ENCODE results near the gene ULBP2. TPM values are rescaled to one million over a fixed set of nuclear protein-coding genes. Genes with fewer than 3 reads are reported as not detected.

ULBP2 gene
- total RNA-seq, 1 experiment from 2014 or later, result 0.13 TPM

DNA sequence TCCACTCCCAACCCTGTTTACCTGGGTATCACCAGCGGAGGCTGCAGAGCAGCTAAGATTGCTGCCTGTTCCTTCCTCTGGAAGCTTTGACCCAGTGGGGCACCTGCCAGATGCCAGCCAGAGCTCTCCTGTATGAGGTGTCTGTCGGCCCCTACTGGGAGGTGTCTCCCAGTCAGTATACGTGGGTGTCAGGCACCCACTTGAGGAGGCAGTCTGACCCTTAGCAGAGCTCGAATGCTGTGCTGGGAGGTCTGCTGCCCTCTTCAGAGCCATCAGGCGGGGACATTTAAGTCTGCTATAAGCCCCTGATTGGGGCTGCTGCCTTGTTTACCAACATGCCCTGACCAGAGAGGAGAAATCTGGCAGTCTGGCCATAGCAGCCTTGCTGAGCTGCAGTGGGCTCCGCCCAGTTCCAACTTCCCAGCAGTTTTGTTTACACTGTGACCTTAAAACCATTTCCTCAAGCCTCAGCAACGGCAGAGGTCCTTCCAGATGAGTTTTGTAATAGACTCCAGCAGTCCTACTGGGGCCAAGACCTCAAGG is 46.7 kb upstream of the ULBP2 start (continued):
- TF ChIP-seq, protein P1, sequence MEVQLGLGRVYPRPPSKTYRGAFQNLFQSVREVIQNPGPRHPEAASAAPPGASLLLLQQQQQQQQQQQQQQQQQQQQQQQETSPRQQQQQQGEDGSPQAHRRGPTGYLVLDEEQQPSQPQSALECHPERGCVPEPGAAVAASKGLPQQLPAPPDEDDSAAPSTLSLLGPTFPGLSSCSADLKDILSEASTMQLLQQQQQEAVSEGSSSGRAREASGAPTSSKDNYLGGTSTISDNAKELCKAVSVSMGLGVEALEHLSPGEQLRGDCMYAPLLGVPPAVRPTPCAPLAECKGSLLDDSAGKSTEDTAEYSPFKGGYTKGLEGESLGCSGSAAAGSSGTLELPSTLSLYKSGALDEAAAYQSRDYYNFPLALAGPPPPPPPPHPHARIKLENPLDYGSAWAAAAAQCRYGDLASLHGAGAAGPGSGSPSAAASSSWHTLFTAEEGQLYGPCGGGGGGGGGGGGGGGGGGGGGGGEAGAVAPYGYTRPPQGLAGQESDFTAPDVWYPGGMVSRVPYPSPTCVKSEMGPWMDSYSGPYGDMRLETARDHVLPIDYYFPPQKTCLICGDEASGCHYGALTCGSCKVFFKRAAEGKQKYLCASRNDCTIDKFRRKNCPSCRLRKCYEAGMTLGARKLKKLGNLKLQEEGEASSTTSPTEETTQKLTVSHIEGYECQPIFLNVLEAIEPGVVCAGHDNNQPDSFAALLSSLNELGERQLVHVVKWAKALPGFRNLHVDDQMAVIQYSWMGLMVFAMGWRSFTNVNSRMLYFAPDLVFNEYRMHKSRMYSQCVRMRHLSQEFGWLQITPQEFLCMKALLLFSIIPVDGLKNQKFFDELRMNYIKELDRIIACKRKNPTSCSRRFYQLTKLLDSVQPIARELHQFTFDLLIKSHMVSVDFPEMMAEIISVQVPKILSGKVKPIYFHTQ (CRISPR knock-in tag; IDR thresholded peaks at IDR 0.05), result no peak
- TF ChIP-seq, protein P2, sequence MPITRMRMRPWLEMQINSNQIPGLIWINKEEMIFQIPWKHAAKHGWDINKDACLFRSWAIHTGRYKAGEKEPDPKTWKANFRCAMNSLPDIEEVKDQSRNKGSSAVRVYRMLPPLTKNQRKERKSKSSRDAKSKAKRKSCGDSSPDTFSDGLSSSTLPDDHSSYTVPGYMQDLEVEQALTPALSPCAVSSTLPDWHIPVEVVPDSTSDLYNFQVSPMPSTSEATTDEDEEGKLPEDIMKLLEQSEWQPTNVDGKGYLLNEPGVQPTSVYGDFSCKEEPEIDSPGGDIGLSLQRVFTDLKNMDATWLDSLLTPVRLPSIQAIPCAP (CRISPR knock-in tag; IDR thresholded peaks at IDR 0.05), result no peak

DNA sequence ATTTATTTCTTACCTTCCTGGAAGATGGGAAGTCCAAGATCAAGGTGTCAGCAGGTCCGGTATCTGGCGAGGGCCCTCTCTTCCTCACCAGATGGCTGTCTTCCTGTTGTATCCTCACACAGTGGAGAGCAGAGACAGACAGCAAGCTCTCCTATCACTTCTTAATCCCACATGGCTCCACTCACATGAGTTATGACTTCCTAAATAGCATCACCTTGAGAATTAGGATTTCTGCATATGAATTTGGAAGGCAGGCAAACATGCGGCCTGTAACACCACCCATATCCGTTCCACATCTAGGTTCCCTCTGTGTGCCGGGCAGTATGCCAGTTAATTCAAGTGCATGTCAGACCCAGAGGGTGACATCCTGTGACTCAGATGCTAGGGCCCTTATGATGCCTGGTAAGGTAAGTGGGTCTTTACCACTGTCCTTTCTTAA is 46.0 kb upstream of the ULBP2 start:
- Mint-ChIP-seq H3K9me3 (no peaks in the 10 kb centered on the region), H3K27me3 (ENCODE audit: low read depth) (peaks cover 14% of the 10 kb centered on the region), H3K36me3 (no peaks in the 10 kb centered on the region), H3K27ac (no peak overlapping the region), H3K4me1 (peaks cover 14% of the 10 kb centered on the region), H3K4me3 (no peak overlapping the region)
- TF ChIP-seq CREB1 (CRISPR knock-in tag; IDR thresholded peaks at IDR 0.05), result no peak
- TF ChIP-seq ZNF219 (CRISPR knock-in tag; IDR thresholded peaks at IDR 0.05; ENCODE audit: borderline replicate concordance), result no peak
- POLR2A ChIA-PET, result no interaction called here
- CTCF ChIA-PET, result no interaction called here
- DNase-seq (ENCODE audit: low spot score), result no peak
- no peak for ATAC-seq

DNA sequence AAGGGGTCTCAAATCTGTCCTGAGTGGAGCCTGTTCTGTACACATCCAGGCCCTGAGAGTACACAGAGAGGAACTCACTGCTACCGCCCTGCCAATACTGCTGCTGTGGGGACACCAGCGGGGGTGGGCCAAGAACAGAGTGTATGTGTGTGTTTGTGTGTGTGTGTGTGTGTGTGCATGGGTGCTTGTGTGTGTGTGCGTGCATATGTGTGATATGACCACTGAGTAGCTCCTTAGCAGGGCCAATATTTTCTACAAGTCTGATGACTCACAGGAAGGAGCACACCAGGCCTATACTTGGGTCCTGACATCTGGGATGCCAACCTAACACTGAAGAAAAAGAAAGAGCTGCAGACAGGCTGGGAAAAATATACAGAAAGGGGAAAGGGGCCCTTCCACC is 45.3 kb upstream of the ULBP2 start:
- ATAC-seq, result no peak
- H3K27ac Mint-ChIP-seq, result no peak overlapping the region
- no peaks in the 10 kb centered on the region for H3K9me3 Mint-ChIP-seq
- CTCF ChIA-PET, result no interaction called here
- no peak for DNase-seq (ENCODE audit: low spot score)
- H3K27me3 Mint-ChIP-seq (ENCODE audit: low read depth), result peaks cover 11% of the 10 kb centered on the region
- no peak overlapping the region for H3K4me3 Mint-ChIP-seq
- no peak for TF ChIP-seq FOXK1 (CRISPR knock-in tag; IDR thresholded peaks at IDR 0.05)
- no peak for TF ChIP-seq TP53 (CRISPR knock-in tag; IDR thresholded peaks at IDR 0.05)
- TF ChIP-seq, protein P3, sequence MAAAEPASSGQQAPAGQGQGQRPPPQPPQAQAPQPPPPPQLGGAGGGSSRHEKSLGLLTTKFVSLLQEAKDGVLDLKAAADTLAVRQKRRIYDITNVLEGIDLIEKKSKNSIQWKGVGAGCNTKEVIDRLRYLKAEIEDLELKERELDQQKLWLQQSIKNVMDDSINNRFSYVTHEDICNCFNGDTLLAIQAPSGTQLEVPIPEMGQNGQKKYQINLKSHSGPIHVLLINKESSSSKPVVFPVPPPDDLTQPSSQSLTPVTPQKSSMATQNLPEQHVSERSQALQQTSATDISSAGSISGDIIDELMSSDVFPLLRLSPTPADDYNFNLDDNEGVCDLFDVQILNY (CRISPR knock-in tag; IDR thresholded peaks at IDR 0.05), result no peak
- TF ChIP-seq, protein P4, sequence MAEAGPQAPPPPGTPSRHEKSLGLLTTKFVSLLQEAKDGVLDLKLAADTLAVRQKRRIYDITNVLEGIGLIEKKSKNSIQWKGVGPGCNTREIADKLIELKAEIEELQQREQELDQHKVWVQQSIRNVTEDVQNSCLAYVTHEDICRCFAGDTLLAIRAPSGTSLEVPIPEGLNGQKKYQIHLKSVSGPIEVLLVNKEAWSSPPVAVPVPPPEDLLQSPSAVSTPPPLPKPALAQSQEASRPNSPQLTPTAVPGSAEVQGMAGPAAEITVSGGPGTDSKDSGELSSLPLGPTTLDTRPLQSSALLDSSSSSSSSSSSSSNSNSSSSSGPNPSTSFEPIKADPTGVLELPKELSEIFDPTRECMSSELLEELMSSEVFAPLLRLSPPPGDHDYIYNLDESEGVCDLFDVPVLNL (CRISPR knock-in tag; IDR thresholded peaks at IDR 0.05; ENCODE audit: borderline replicate concordance, low read depth), result no peak
- TF ChIP-seq, protein P5, sequence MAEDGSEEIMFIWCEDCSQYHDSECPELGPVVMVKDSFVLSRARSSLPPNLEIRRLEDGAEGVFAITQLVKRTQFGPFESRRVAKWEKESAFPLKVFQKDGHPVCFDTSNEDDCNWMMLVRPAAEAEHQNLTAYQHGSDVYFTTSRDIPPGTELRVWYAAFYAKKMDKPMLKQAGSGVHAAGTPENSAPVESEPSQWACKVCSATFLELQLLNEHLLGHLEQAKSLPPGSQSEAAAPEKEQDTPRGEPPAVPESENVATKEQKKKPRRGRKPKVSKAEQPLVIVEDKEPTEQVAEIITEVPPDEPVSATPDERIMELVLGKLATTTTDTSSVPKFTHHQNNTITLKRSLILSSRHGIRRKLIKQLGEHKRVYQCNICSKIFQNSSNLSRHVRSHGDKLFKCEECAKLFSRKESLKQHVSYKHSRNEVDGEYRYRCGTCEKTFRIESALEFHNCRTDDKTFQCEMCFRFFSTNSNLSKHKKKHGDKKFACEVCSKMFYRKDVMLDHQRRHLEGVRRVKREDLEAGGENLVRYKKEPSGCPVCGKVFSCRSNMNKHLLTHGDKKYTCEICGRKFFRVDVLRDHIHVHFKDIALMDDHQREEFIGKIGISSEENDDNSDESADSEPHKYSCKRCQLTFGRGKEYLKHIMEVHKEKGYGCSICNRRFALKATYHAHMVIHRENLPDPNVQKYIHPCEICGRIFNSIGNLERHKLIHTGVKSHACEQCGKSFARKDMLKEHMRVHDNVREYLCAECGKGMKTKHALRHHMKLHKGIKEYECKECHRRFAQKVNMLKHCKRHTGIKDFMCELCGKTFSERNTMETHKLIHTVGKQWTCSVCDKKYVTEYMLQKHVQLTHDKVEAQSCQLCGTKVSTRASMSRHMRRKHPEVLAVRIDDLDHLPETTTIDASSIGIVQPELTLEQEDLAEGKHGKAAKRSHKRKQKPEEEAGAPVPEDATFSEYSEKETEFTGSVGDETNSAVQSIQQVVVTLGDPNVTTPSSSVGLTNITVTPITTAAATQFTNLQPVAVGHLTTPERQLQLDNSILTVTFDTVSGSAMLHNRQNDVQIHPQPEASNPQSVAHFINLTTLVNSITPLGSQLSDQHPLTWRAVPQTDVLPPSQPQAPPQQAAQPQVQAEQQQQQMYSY (CRISPR knock-in tag; IDR thresholded peaks at IDR 0.05), result no peak
- TF ChIP-seq, protein P6, sequence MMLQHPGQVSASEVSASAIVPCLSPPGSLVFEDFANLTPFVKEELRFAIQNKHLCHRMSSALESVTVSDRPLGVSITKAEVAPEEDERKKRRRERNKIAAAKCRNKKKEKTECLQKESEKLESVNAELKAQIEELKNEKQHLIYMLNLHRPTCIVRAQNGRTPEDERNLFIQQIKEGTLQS (CRISPR knock-in tag; conservative IDR thresholded peaks at IDR 0.05), result no peak
- TF ChIP-seq, protein P7, sequence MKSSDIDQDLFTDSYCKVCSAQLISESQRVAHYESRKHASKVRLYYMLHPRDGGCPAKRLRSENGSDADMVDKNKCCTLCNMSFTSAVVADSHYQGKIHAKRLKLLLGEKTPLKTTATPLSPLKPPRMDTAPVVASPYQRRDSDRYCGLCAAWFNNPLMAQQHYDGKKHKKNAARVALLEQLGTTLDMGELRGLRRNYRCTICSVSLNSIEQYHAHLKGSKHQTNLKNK (CRISPR knock-in tag; IDR thresholded peaks at IDR 0.05), result no peak
- TF ChIP-seq, protein P8, sequence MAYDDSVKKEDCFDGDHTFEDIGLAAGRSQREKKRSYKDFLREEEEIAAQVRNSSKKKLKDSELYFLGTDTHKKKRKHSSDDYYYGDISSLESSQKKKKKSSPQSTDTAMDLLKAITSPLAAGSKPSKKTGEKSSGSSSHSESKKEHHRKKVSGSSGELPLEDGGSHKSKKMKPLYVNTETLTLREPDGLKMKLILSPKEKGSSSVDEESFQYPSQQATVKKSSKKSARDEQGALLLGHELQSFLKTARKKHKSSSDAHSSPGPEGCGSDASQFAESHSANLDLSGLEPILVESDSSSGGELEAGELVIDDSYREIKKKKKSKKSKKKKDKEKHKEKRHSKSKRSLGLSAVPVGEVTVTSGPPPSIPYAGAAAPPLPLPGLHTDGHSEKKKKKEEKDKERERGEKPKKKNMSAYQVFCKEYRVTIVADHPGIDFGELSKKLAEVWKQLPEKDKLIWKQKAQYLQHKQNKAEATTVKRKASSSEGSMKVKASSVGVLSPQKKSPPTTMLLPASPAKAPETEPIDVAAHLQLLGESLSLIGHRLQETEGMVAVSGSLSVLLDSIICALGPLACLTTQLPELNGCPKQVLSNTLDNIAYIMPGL (CRISPR knock-in tag; IDR thresholded peaks at IDR 0.05), result no peak
- no peak for TF ChIP-seq RELA (CRISPR knock-in tag; IDR thresholded peaks at IDR 0.05; ENCODE audit: borderline replicate concordance)
- TF ChIP-seq ELF4 (CRISPR knock-in tag; IDR thresholded peaks at IDR 0.05; ENCODE audit: low read depth), result no peak
- H3K4me1 Mint-ChIP-seq, result peaks cover 14% of the 10 kb centered on the region
- POLR2A ChIA-PET, result no interaction called here
- no peaks in the 10 kb centered on the region for H3K36me3 Mint-ChIP-seq

All from WTC11 (cell line).